Kidney epithelial cell (primary cell): ENCODE results near the gene FGF23. TPM values are rescaled to one million over a fixed set of nuclear protein-coding genes. Genes with fewer than 3 reads are reported as not detected.

Experiments used
- DNase-seq: peaks from one replicate; pipeline ENCODE4 v3.0.0-alpha.2; 2010; ENCODE audit warnings: low read depth
- H3K27me3 ChIP-seq: 2 replicates; pipeline ENCODE4 v1.6.0; 2011; ENCODE audit warnings: low read length; ENCODE audit not compliant: control insufficient read depth, insufficient read depth
- H3K36me3 ChIP-seq: 2 replicates; pipeline ENCODE4 v1.5.1; 2011; ENCODE audit warnings: low read length; ENCODE audit not compliant: control insufficient read depth, insufficient read depth
- H3K4me3 ChIP-seq: 2 replicates; pipeline ENCODE4 v1.5.1; 2011; ENCODE audit warnings: low read depth, mild to moderate bottlenecking, control low read depth, low read length
- CTCF ChIP-seq: IDR thresholded peaks from 2 replicates; pipeline ENCODE4 v1.5.1; 2011; ENCODE audit warnings: mild to moderate bottlenecking, moderate library complexity, low read length, control low read depth, inconsistent platforms; ENCODE audit not compliant: insufficient read depth, poor library complexity, severe bottlenecking
- total RNA-seq: library from RNA; depleted of rRNA; stranded (reverse); fragments of >200 nt; gene quantifications from 2 replicates; pipeline ENCODE4 v1.2.3, GENCODE V29; 2015

Gene FGF23
- total RNA-seq, 1 donor from 2014 or later: not detected

GRCh38 chr12:4418913-4419312 is 39.4 kb upstream of the FGF23 start:
- no peak for TF ChIP-seq CTCF
- H3K27me3 ChIP-seq: peaks cover 5% of the 10 kb centered on the region
- no peak overlapping the region for H3K4me3 ChIP-seq
- no peak for DNase-seq
- no peaks in the 10 kb centered on the region for H3K36me3 ChIP-seq

- DNase-seq: no peak
- Histone ChIP-seq H3K36me3 (no peaks in the 10 kb centered on the region), H3K27me3 (peaks cover 5% of the 10 kb centered on the region), H3K4me3 (no peak overlapping the region)
- no peak for TF ChIP-seq CTCF
Measured at GRCh38 chr12:4417936-4418335, 38.4 kb upstream of the FGF23 start.

GRCh38 chr12:4417455-4417854 is 37.9 kb upstream of the FGF23 start:
- no peak for TF ChIP-seq CTCF
- H3K27me3 ChIP-seq: peaks cover 5% of the 10 kb centered on the region
- H3K36me3 ChIP-seq: no peaks in the 10 kb centered on the region
- no peak for DNase-seq
- no peak overlapping the region for H3K4me3 ChIP-seq

- no peak for TF ChIP-seq CTCF
- DNase-seq: no peak
- peaks cover 5% of the 10 kb centered on the region for H3K27me3 ChIP-seq
- no peaks in the 10 kb centered on the region for H3K36me3 ChIP-seq
- no peak overlapping the region for H3K4me3 ChIP-seq
Measured at GRCh38 chr12:4416276-4416675, 36.8 kb upstream of the FGF23 start.

GRCh38 chr12:4412465-4412864 is 33.0 kb upstream of the FGF23 start:
- no peak for TF ChIP-seq CTCF
- Histone ChIP-seq H3K4me3 (no peak overlapping the region), H3K27me3 (peaks cover 5% of the 10 kb centered on the region), H3K36me3 (no peaks in the 10 kb centered on the region)
- no peak for DNase-seq

- H3K27me3 ChIP-seq: peaks cover 2% of the 10 kb centered on the region
- H3K36me3 ChIP-seq: no peaks in the 10 kb centered on the region
- DNase-seq: no peak
- no peak overlapping the region for H3K4me3 ChIP-seq
- no peak for TF ChIP-seq CTCF
Measured at GRCh38 chr12:4412056-4412455, 32.5 kb upstream of the FGF23 start.
